K562 (cell line): ENCODE measurements around the gene ZMYND8. TPM values are rescaled to one million over a fixed set of nuclear protein-coding genes. Genes with fewer than 3 reads are reported as not detected.

Source experiments
- ATAC-seq: fragments of 200-7000 bp; cut with Tn5 transposase; 3 replicates; pipeline ENCODE4 v1.9.1; 2020; ENCODE audit warnings: moderate library complexity
- BruUV-seq: library from RNA; stranded (reverse); fragments of 400-500 nt; replicated peaks from 2 replicates; lab custom pipeline; 2021; lab: Mats Ljungman, UMichigan
- CTCF ChIA-PET: fragments of 300-600 bp; formaldehyde crosslinking; extraction: SDS; loops from one replicate; lab custom pipeline; 2021; ENCODE audit warnings: low intra/inter-chr PET ratio; lab: Yijun Ruan, JAX
- POLR2A ChIA-PET: fragments of 300-600, 350-650 bp; sonication (Branson Sonifier 250); formaldehyde crosslinking; extraction: SDS; loops from one replicate; lab custom pipeline; 2021; ENCODE audit warnings: antibody characterized with exemption, inconsistent platforms; lab: Yijun Ruan, JAX
- DNase-seq, 4 experiments: peaks; one replicate each; pipeline versions ENCODE4 v3.0.0 to v3.0.0-alpha.2; 2011 to 2018; ENCODE audit warnings: low spot score in 3 of 4, mixed read lengths in 3 of 4; ENCODE audit errors: extremely low read depth in 1 of 4
- FAIRE-seq: peaks from 2 replicates; lab custom pipeline; 2011; peaks lifted over from hg19 to GRCh38; lab: Jason Lieb, UNC
- H2AFZ ChIP-seq: 2 replicates; pipeline ENCODE4 v1.6.0; 2011; ENCODE audit warnings: low read depth, low read length, control low read depth, inconsistent platforms
- H3K27ac ChIP-seq: fragments of 200-600 bp; 3 replicates; pipeline ENCODE4 v1.8.0; 2011; ENCODE audit warnings: low read depth, mild to moderate bottlenecking, control low read depth, inconsistent platforms, low read length, moderate library complexity, mixed read lengths; ENCODE audit errors: extremely low read depth
- H3K27me3 ChIP-seq, 2 experiments: fragments of 300-600 bp in 1 of 2; 2 replicates in 1 of 2; 3 replicates in 1 of 2; pipeline versions ENCODE4 v1.6.0 to v1.8.0; 2011; ENCODE audit warnings: inconsistent platforms in 2 of 2, low read length in 2 of 2, mild to moderate bottlenecking in 1 of 2, mixed read lengths in 1 of 2, moderate library complexity in 1 of 2; ENCODE audit not compliant: control insufficient read depth in 2 of 2, insufficient read depth in 2 of 2
- H3K36me3 ChIP-seq: fragments of 300-600 bp; 3 replicates; pipeline ENCODE4 v1.8.0; 2011; ENCODE audit warnings: mild to moderate bottlenecking, low read length, inconsistent platforms; ENCODE audit not compliant: control insufficient read depth, insufficient read depth
- H3K4me1 ChIP-seq, 2 experiments: fragments of 200-600 bp in 1 of 2; replicated peaks in 1 of 2; 2 replicates in 1 of 2; 3 replicates in 1 of 2; pipeline versions ENCODE4 v1.5.1 to v1.8.0; 2011; ENCODE audit warnings: inconsistent platforms in 2 of 2, low read length in 2 of 2, mild to moderate bottlenecking in 1 of 2, mixed read lengths in 1 of 2, moderate library complexity in 1 of 2; ENCODE audit not compliant: control insufficient read depth in 2 of 2, insufficient read depth in 2 of 2
- H3K4me2 ChIP-seq: 2 replicates; pipeline ENCODE4 v1.6.1; 2011; ENCODE audit warnings: low read length, control low read depth, inconsistent platforms, mixed read lengths; ENCODE audit not compliant: insufficient read depth
- H3K4me3 ChIP-seq: fragments of 200-600 bp; sonication (generic), shearing (Covaris generic); 2 replicates; pipeline ENCODE4 v1.5.1; 2016; ENCODE audit warnings: control low read depth, inconsistent platforms
- H3K79me2 ChIP-seq: fragments of 200-600 bp; 3 replicates; pipeline ENCODE4 v1.8.0; 2011; ENCODE audit warnings: low read length, inconsistent platforms; ENCODE audit not compliant: control insufficient read depth, insufficient read depth
- H3K9ac ChIP-seq, 2 experiments: 2 replicates each; pipeline versions ENCODE4 v1.6.0 to v1.6.1; 2011; ENCODE audit warnings: low read depth in 2 of 2, low read length in 2 of 2, control low read depth in 1 of 2, inconsistent platforms in 1 of 2, mild to moderate bottlenecking in 1 of 2, mixed read lengths in 1 of 2; ENCODE audit not compliant: insufficient read depth in 1 of 2
- H3K9me1 ChIP-seq: one replicate; pipeline ENCODE4 v1.6.0; 2011; ENCODE audit warnings: inconsistent platforms, mild to moderate bottlenecking, low read length, moderate library complexity; ENCODE audit not compliant: control insufficient read depth, insufficient read depth
- H3K9me3 ChIP-seq: replicated peaks from 2 replicates; pipeline ENCODE4 v1.5.1; 2011; ENCODE audit warnings: low read depth, low read length, inconsistent platforms; ENCODE audit not compliant: control insufficient read depth, insufficient read depth
- H4K20me1 ChIP-seq: replicated peaks from 2 replicates; pipeline ENCODE4 v1.6.1; 2011; ENCODE audit warnings: low read length, inconsistent platforms, mixed read lengths; ENCODE audit not compliant: control insufficient read depth, insufficient read depth
- BRD9 ChIP-seq: fragments of 450-650 bp; IDR thresholded peaks from 2 replicates; pipeline ENCODE4 v1.6.1; 2018; ENCODE audit warnings: low read depth; ENCODE audit not compliant: partially characterized antibody
- DDX20 ChIP-seq: fragments of 450-650 bp; IDR thresholded peaks from 2 replicates; pipeline ENCODE4 v1.6.1; 2016; ENCODE audit warnings: missing genetic modification characterization, low read depth, mild to moderate bottlenecking, missing compliant biosample characterization, moderate library complexity
- ELF1 ChIP-seq: fragments of 200-800 bp; sonication (Bioruptor generic); IDR thresholded peaks from 2 replicates; pipeline ENCODE4 v1.6.1; 2016; ENCODE audit warnings: missing genetic modification characterization, missing compliant biosample characterization
- EWSR1 ChIP-seq: fragments of 450-650 bp; IDR thresholded peaks from 2 replicates; pipeline ENCODE4 v1.6.1; 2018; ENCODE audit warnings: borderline replicate concordance, mild to moderate bottlenecking, low read depth, moderate library complexity; ENCODE audit not compliant: partially characterized antibody
- KDM4B ChIP-seq, 2 experiments: fragments of 450-650 bp in 1 of 2; sonication (generic) in 1 of 2; IDR thresholded peaks; 2 replicates each; pipeline ENCODE4 v1.6.1; 2016 to 2017; ENCODE audit warnings: borderline replicate concordance in 2 of 2, antibody characterized with exemption in 1 of 2, low read depth in 1 of 2, mild to moderate bottlenecking in 1 of 2
- ZBTB8A ChIP-seq: fragments of 450-650 bp; IDR thresholded peaks from 2 replicates; pipeline ENCODE4 v1.6.1; 2018; ENCODE audit warnings: mild to moderate bottlenecking, moderate library complexity; ENCODE audit not compliant: partially characterized antibody
- ZNF282 ChIP-seq: sonication (generic); formaldehyde crosslinking; IDR thresholded peaks from 2 replicates; pipeline ENCODE4 v1.8.1; 2023; ENCODE audit warnings: missing genetic modification reagents
- WGBS: fragments of 100-300 bp; shearing (Covaris generic); methylation state at CpG from one replicate; pipeline ENCODE4 v1.1.6; 2016; ENCODE audit warnings: low coverage, mixed read lengths; ENCODE audit not compliant: insufficient coverage; ENCODE audit errors: missing lambda C conversion rate; 5-methylcytosine and 5-hydroxymethylcytosine counted together
- in situ Hi-C: fragments of 300-500 bp; cut with MboI; formaldehyde crosslinking; loops from 4 replicates; pipeline ENCODE4 v1.15.0; 2018; ENCODE audit warnings: inconsistent platforms, mixed read lengths
- intact Hi-C: fragments of 100-400 bp; cut with micrococcal nuclease; formaldehyde crosslinking; loops from 2 replicates; pipeline ENCODE4 v1.14.2; 2022
- polyA plus RNA-seq, 8 experiments: library from polyadenylated mRNA; depleted of rRNA in 4 of 8; stranded (reverse) in 5 of 8; unstranded in 3 of 8; fragments of >200 nt; fragmentation: Nextera tagmentation in 2 of 8; fragmentation: Illumina TruSeq in 1 of 8; extraction: Ambion mirVana in 2 of 8; extraction: Trizol in 1 of 8; gene quantifications; 2 replicates each; pipeline versions ENCODE4 v1.2.1 to v1.2.3, GENCODE V29; 2011 to 2014; ENCODE audit warnings: inconsistent platforms in 1 of 8, missing spikeins in 1 of 8
- total RNA-seq, 7 experiments: library from RNA; depleted of rRNA in 6 of 7; stranded (reverse); fragments of >200 nt in 6 of 7; fragmentation: Illumina TruSeq in 2 of 7; extraction: Trizol in 2 of 7; gene quantifications; 2 replicates each; pipeline versions ENCODE4 v1.2.1 to v1.2.3, GENCODE V29; 2011 to 2021; ENCODE audit warnings: low replicate concordance in 1 of 7
- TF ChIP-seq, protein P1 (sequence below): sonication (generic); formaldehyde crosslinking; IDR thresholded peaks from 2 replicates; pipeline ENCODE4 v1.8.0; 2022; ENCODE audit warnings: missing genetic modification reagents, mild to moderate bottlenecking, moderate library complexity, borderline replicate concordance

Gene ZMYND8
- total and polyA plus RNA-seq, 9 of the 15 experiments (the other 6 are each of a cell fraction or from before 2014, with no cell fraction given) = 31.8 to 148 (median 71.9) TPM

DNA sequence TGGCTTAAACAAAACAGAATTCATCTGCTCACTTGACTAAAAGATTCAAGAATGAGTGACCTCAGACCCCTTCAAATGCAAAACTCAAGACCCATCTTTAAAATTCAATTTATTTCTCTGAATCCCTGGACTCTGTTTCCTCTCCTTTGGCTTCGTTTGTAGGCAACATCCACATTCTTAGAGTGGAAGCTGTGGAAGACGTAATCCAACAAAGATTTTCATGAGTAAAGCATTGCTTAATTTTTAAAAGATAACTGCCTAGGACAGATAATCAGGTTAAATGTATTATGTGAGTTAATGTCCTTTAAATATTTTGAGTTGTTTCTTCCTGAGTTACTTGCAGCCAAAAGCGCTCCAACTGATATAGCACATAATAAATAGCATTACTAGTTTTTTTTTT lies 164.5 kb downstream of the ZMYND8 start:
- ChIA-PET POLR2A (interaction anchor here (0.6 kb wide), 1 partner anchor 420 kb away, joined by 4 read pairs; no protein-coding TSS in a partner anchor), CTCF (no interaction called here)
- ATAC-seq = no peak
- Histone ChIP-seq H2AFZ (no peak overlapping the region), H4K20me1 (no peaks in the 10 kb centered on the region), H3K27me3 (peaks cover 17 to 25% of the 10 kb centered on the region in 2 experiments), H3K4me1 (peaks cover 6 to 13% of the 10 kb centered on the region in 2 experiments; a peak in 4 of 5 replicates), H3K9me1 (no peaks in the 10 kb centered on the region), H3K79me2 (no peaks in the 10 kb centered on the region), H3K9ac (no peak overlapping the region), H3K9me3 (no peaks in the 10 kb centered on the region), H3K27ac (no peak overlapping the region), H3K36me3 (no peaks in the 10 kb centered on the region), H3K4me3 (no peak overlapping the region), H3K4me2 (no peak overlapping the region)
- TF ChIP-seq, protein P1, sequence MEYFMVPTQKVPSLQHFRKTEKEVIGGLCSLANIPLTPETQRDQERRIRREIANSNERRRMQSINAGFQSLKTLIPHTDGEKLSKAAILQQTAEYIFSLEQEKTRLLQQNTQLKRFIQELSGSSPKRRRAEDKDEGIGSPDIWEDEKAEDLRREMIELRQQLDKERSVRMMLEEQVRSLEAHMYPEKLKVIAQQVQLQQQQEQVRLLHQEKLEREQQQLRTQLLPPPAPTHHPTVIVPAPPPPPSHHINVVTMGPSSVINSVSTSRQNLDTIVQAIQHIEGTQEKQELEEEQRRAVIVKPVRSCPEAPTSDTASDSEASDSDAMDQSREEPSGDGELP (CRISPR knock-in tag) = no peak
- TF ChIP-seq ELF1 (tag) (no peak), BRD9 (no peak), ZBTB8A (no peak), ZNF282 (no peak), EWSR1 (no peak), DDX20 (tag) (no peak), KDM4B (IDR thresholded peaks at IDR 0.05; ENCODE audit: borderline replicate concordance in 2 of 2, low read depth in 1 of 2) (no peak)
- in situ Hi-C loops = no loop called here
- intact Hi-C loops = no loop called here
- no TSS peak for BruUV-seq
- FAIRE-seq = no peak
- 4% methylated on average over 3 of the region's 3 CpGs for WGBS
- DNase-seq = no peak
